IMR-90 (cell line): Measurements from ENCODE around the gene TMPRSS15. TPM values are rescaled to one million over a fixed set of nuclear protein-coding genes. Genes with fewer than 3 reads are reported as not detected.

Source experiments
- ATAC-seq: fragments of 200-7000 bp; cut with Tn5 transposase; 2 replicates; pipeline ENCODE4 v1.9.1; 2020; ENCODE audit warnings: low read depth, mild to moderate bottlenecking, moderate library complexity
- BruUV-seq: library from RNA; stranded (reverse); fragments of 400-500 nt; replicated peaks from 2 replicates; lab custom pipeline; 2021; lab: Mats Ljungman, UMichigan
- CTCF ChIA-PET: fragments of 300-600 bp; formaldehyde crosslinking; extraction: SDS; loops from one replicate; lab custom pipeline; 2021; ENCODE audit warnings: antibody characterized with exemption; lab: Yijun Ruan, JAX
- POLR2A ChIA-PET: fragments of 300-600 bp; sonication (Branson Sonifier 250); formaldehyde crosslinking; loops from one replicate; lab custom pipeline; 2022; ENCODE audit warnings: antibody characterized with exemption; ENCODE audit not compliant: unreplicated experiment; lab: Charles Lee
- DNase-seq: peaks from one replicate; pipeline ENCODE4 v3.0.0; 2013
- H2AFZ ChIP-seq: replicated peaks from 2 replicates; pipeline ENCODE3; 2013; ENCODE audit warnings: low read length, mild to moderate bottlenecking; ENCODE audit not compliant: poor library complexity
- H2AK5ac ChIP-seq: 2 replicates; pipeline ENCODE4 v1.6.1; 2013; ENCODE audit warnings: low read depth, low read length, inconsistent platforms
- H2AK9ac ChIP-seq: replicated peaks from 2 replicates; pipeline ENCODE3; 2013; ENCODE audit warnings: mild to moderate bottlenecking, low read depth, low read length, moderate library complexity; ENCODE audit not compliant: poor library complexity
- H2BK120ac ChIP-seq: 2 replicates; pipeline ENCODE4 v1.6.1; 2013; ENCODE audit warnings: low read depth, low read length, inconsistent platforms
- H2BK15ac ChIP-seq: 3 replicates; pipeline ENCODE4 v1.6.1; 2013; ENCODE audit warnings: low read depth, low read length, inconsistent platforms
- H2BK20ac ChIP-seq: 2 replicates; pipeline ENCODE4 v1.6.1; 2013; ENCODE audit warnings: low read depth, mild to moderate bottlenecking, inconsistent platforms, low read length, moderate library complexity
- H2BK5ac ChIP-seq: 2 replicates; pipeline ENCODE4 v1.6.1; 2013; ENCODE audit warnings: mild to moderate bottlenecking, low read depth, low read length, inconsistent platforms; ENCODE audit not compliant: poor library complexity, severe bottlenecking
- H3K14ac ChIP-seq: replicated peaks from 2 replicates; pipeline ENCODE4 v1.6.1; 2013; ENCODE audit warnings: low read depth, low read length, inconsistent platforms
- H3K18ac ChIP-seq: 2 replicates; pipeline ENCODE4 v1.6.1; 2013; ENCODE audit warnings: low read depth, low read length, control low read depth
- H3K23ac ChIP-seq: 2 replicates; pipeline ENCODE4 v1.6.1; 2013; ENCODE audit warnings: low read depth, low read length, inconsistent platforms
- H3K27ac ChIP-seq: 2 replicates; pipeline ENCODE4 v1.5.1; 2013; ENCODE audit warnings: mild to moderate bottlenecking, control low read depth, low read length; ENCODE audit not compliant: insufficient read depth
- H3K27me3 ChIP-seq: 2 replicates; pipeline ENCODE4 v1.6.1; 2013; ENCODE audit warnings: low read length; ENCODE audit not compliant: control insufficient read depth, insufficient read depth
- H3K36me3 ChIP-seq: 2 replicates; pipeline ENCODE4 v1.6.1; 2013; ENCODE audit warnings: low read length, mixed read lengths; ENCODE audit not compliant: control insufficient read depth, insufficient read depth
- H3K4ac ChIP-seq: 2 replicates; pipeline ENCODE4 v1.6.1; 2013; ENCODE audit warnings: low read depth, low read length, inconsistent platforms
- H3K4me1 ChIP-seq: 2 replicates; pipeline ENCODE4 v1.6.1; 2013; ENCODE audit warnings: low read length, mixed read lengths; ENCODE audit not compliant: control insufficient read depth, insufficient read depth
- H3K4me2 ChIP-seq: 2 replicates; pipeline ENCODE4 v1.6.1; 2013; ENCODE audit warnings: low read depth, mild to moderate bottlenecking, control low read depth, low read length, moderate library complexity
- H3K4me3 ChIP-seq: 2 replicates; pipeline ENCODE4 v1.5.1; 2013; ENCODE audit warnings: low read depth, mild to moderate bottlenecking, control low read depth, low read length, moderate library complexity; ENCODE audit not compliant: insufficient read depth
- H3K56ac ChIP-seq: 2 replicates; pipeline ENCODE4 v1.6.1; 2013; ENCODE audit warnings: low read length, inconsistent platforms; ENCODE audit not compliant: insufficient read depth; ENCODE audit errors: extremely low read depth
- H3K79me1 ChIP-seq, 2 experiments: 2 replicates each; pipeline ENCODE4 v1.6.1; 2013; ENCODE audit warnings: low read length in 2 of 2, inconsistent platforms in 1 of 2, low read depth in 1 of 2
- H3K9ac ChIP-seq: 2 replicates; pipeline ENCODE4 v1.6.1; 2013; ENCODE audit warnings: low read depth, low read length, control low read depth
- H3K9me1 ChIP-seq: 2 replicates; pipeline ENCODE4 v1.6.1; 2013; ENCODE audit warnings: low read length, inconsistent platforms; ENCODE audit not compliant: insufficient read depth
- H3K9me3 ChIP-seq: 2 replicates; pipeline ENCODE4 v1.6.1; 2013; ENCODE audit warnings: low read length; ENCODE audit not compliant: control insufficient read depth, insufficient read depth
- H4K20me1 ChIP-seq: 2 replicates; pipeline ENCODE4 v1.6.1; 2013; ENCODE audit warnings: low read length, inconsistent platforms; ENCODE audit not compliant: insufficient read depth
- H4K5ac ChIP-seq: 2 replicates; pipeline ENCODE4 v1.6.1; 2013; ENCODE audit warnings: mild to moderate bottlenecking, low read depth, low read length, control low read depth
- H4K8ac ChIP-seq, 2 experiments: 2 replicates each; pipeline ENCODE4 v1.6.1; 2013; ENCODE audit warnings: low read depth in 2 of 2, low read length in 2 of 2, control low read depth in 1 of 2, inconsistent platforms in 1 of 2
- H4K91ac ChIP-seq: 2 replicates; pipeline ENCODE4 v1.6.1; 2013; ENCODE audit warnings: low read depth, low read length, inconsistent platforms; ENCODE audit not compliant: insufficient read depth
- MAZ ChIP-seq: IDR thresholded peaks from 2 replicates; pipeline ENCODE4 v1.6.1; 2012; ENCODE audit warnings: low read depth, mild to moderate bottlenecking, low read length, improper control_type of control experiment, moderate library complexity, borderline replicate concordance
- RAD21 ChIP-seq: IDR thresholded peaks from 2 replicates; pipeline ENCODE4 v1.6.1; 2012; ENCODE audit warnings: low read length, improper control_type of control experiment
- SMC3 ChIP-seq: fragments of 150-350 bp; IDR thresholded peaks from 2 replicates; pipeline ENCODE4 v1.6.1; 2016; ENCODE audit warnings: low read depth, mild to moderate bottlenecking, antibody characterized with exemption, low read length, moderate library complexity
- WGBS, 2 experiments: methylation state at CpG; one replicate each; pipeline versions ENCODE4 v1.1.5 to v1.1.7; 2013; ENCODE audit warnings: missing lambda C conversion rate in 2 of 2; ENCODE audit not compliant: insufficient read length in 1 of 2; ENCODE audit errors: extremely low coverage in 2 of 2; 5-methylcytosine and 5-hydroxymethylcytosine counted together
- dilution Hi-C: fragments of 300-500 bp; cut with HindIII; formaldehyde crosslinking; loops from one replicate; pipeline ENCODE4 v1.14.3; 2018; ENCODE audit warnings: low sequenced_read_pairs; ENCODE audit not compliant: unreplicated experiment
- in situ Hi-C: fragments of 300-500 bp; cut with MboI; formaldehyde crosslinking; loops from 3 replicates; pipeline ENCODE4 v1.14.3; 2019; ENCODE audit warnings: low sequenced_read_pairs, inconsistent platforms, mixed read lengths
- intact Hi-C: fragments of 100-400 bp; cut with micrococcal nuclease; formaldehyde crosslinking; loops from 2 replicates; pipeline ENCODE4 v1.10.0; 2022
- polyA plus RNA-seq, 3 experiments: library from polyadenylated mRNA; depleted of rRNA; stranded (reverse); fragments of >200 nt; gene quantifications; 2 replicates each; pipeline ENCODE4 v1.2.3, GENCODE V29; 2012; ENCODE audit warnings: low replicate concordance in 1 of 3
- total RNA-seq: library from RNA; depleted of rRNA; stranded (reverse); fragments of >200 nt; gene quantifications from 2 replicates; pipeline ENCODE4 v1.2.3, GENCODE V29; 2012

The TMPRSS15 gene
- total and polyA plus RNA-seq, 2 of the 4 experiments (the other 2 are of a cell fraction): not detected

- no peaks in the 10 kb centered on the region for H3K79me1 ChIP-seq
- no peaks in the 10 kb centered on the region for H3K4me1 ChIP-seq
- H2BK120ac ChIP-seq: no peak overlapping the region
- TF ChIP-seq RAD21: no peak
- TF ChIP-seq SMC3: no peak
- no peak for TF ChIP-seq MAZ
- in situ Hi-C loops (no loop called here), intact Hi-C loops (no loop called here), dilution Hi-C loops (no loop called here)
- no peak for DNase-seq
- H3K9ac ChIP-seq: no peak overlapping the region
- no CpG with 5 or more reads among the region's 2 CpGs for WGBS, 2 experiments
- no peak overlapping the region for H2BK15ac ChIP-seq
- no peak overlapping the region for H3K18ac ChIP-seq
- no peak overlapping the region for H3K14ac ChIP-seq
- no peak overlapping the region for H3K23ac ChIP-seq
- no peak for ATAC-seq
- no peak overlapping the region for H2AK9ac ChIP-seq
- POLR2A ChIA-PET: no interaction called here
- BruUV-seq: no TSS peak
- no peaks in the 10 kb centered on the region for H4K20me1 ChIP-seq
- no peak overlapping the region for H3K4me2 ChIP-seq
- no peak overlapping the region for H2BK5ac ChIP-seq
- no peaks in the 10 kb centered on the region for H3K9me1 ChIP-seq
- no peak overlapping the region for H3K4ac ChIP-seq
- H2AFZ ChIP-seq: no peak overlapping the region
- no peaks in the 10 kb centered on the region for H3K36me3 ChIP-seq
- no peak overlapping the region for H4K5ac ChIP-seq
- no peaks in the 10 kb centered on the region; the same call in 1 of the 2 replicates for H3K9me3 ChIP-seq
- H2BK20ac ChIP-seq: no peak overlapping the region
- no peak overlapping the region for H4K8ac ChIP-seq
- H2AK5ac ChIP-seq: no peak overlapping the region
- H3K27me3 ChIP-seq: no peaks in the 10 kb centered on the region
- no peak overlapping the region for H4K91ac ChIP-seq
- H3K27ac ChIP-seq: no peak overlapping the region
- no peak overlapping the region for H3K56ac ChIP-seq
- CTCF ChIA-PET: no interaction called here
- no peak overlapping the region for H3K4me3 ChIP-seq
Measured at GRCh38 chr21:18430341-18430740, 26.8 kb upstream of the TMPRSS15 start.
